Activated T-helper 1 cell treated with anti-CD3 and anti-CD28 coated beads, Interleukin-2, amount 50 U/mL, for 16 hours (primary cell): ENCODE results near the gene CACNG4.

Experiments
- DNase-seq, 2 donors: peaks; one replicate each; pipeline ENCODE4 v3.0.0-alpha.2; 2020; ENCODE audit warnings: low read depth in 1 of 2, low spot score in 1 of 2

CACNG4 gene

GRCh38 chr17:67041531-67041930 lies 77.0 kb downstream of the CACNG4 start:
- no peak for DNase-seq

- no peak for DNase-seq
Observed at GRCh38 chr17:67041941-67042899, 77.7 kb downstream of the CACNG4 start.

GRCh38 chr17:67043283-67043682 lies 78.8 kb downstream of the CACNG4 start:
- DNase-seq, result no peak

- no peak for DNase-seq
Observed at GRCh38 chr17:67044016-67044772, 79.7 kb downstream of the CACNG4 start, which contains the start of gene CACNG1. CACNG1 (plus strand) TSS chr17:67044554; CDS start chr17:67044661, 107 bp downstream.

GRCh38 chr17:67044940-67045339 lies 80.4 kb downstream of the CACNG4 start:
- no peak for DNase-seq

GRCh38 chr17:67046398-67046797 lies 81.9 kb downstream of the CACNG4 start:
- DNase-seq, result no peak

GRCh38 chr17:67047382-67047781 lies 82.9 kb downstream of the CACNG4 start:
- DNase-seq, result no peak

GRCh38 chr17:67049025-67049739 lies 84.7 kb downstream of the CACNG4 start:
- no peak for DNase-seq

GRCh38 chr17:67050066-67050465 lies 85.6 kb downstream of the CACNG4 start:
- no peak for DNase-seq

GRCh38 chr17:67050471-67051154 lies 86.1 kb downstream of the CACNG4 start:
- no peak for DNase-seq

- DNase-seq, result no peak
Observed at GRCh38 chr17:67051155-67051538, 86.6 kb downstream of the CACNG4 start.

- DNase-seq, result no peak
Observed at GRCh38 chr17:67051837-67052236, 87.3 kb downstream of the CACNG4 start.

- no peak for DNase-seq
Observed at GRCh38 chr17:67052720-67053437, 88.4 kb downstream of the CACNG4 start.

- no peak for DNase-seq
Observed at GRCh38 chr17:67053438-67054000, 89.0 kb downstream of the CACNG4 start.

GRCh38 chr17:67054011-67054591 lies 89.6 kb downstream of the CACNG4 start:
- DNase-seq, result no peak

- no peak for DNase-seq
Observed at GRCh38 chr17:67054608-67055007, 90.1 kb downstream of the CACNG4 start.

GRCh38 chr17:67055041-67055443 lies 90.5 kb downstream of the CACNG4 start:
- no peak for DNase-seq

GRCh38 chr17:67055811-67056745 lies 91.6 kb downstream of the CACNG4 start:
- DNase-seq, result no peak
